ENCODE data around the gene ABCA6.
"Not testable (repeated sequence)": the region's sequence is repeated elsewhere in the genome, so short reads cannot be mapped to it uniquely, and the experiment has no call there.

The ABCA6 gene, protein sequence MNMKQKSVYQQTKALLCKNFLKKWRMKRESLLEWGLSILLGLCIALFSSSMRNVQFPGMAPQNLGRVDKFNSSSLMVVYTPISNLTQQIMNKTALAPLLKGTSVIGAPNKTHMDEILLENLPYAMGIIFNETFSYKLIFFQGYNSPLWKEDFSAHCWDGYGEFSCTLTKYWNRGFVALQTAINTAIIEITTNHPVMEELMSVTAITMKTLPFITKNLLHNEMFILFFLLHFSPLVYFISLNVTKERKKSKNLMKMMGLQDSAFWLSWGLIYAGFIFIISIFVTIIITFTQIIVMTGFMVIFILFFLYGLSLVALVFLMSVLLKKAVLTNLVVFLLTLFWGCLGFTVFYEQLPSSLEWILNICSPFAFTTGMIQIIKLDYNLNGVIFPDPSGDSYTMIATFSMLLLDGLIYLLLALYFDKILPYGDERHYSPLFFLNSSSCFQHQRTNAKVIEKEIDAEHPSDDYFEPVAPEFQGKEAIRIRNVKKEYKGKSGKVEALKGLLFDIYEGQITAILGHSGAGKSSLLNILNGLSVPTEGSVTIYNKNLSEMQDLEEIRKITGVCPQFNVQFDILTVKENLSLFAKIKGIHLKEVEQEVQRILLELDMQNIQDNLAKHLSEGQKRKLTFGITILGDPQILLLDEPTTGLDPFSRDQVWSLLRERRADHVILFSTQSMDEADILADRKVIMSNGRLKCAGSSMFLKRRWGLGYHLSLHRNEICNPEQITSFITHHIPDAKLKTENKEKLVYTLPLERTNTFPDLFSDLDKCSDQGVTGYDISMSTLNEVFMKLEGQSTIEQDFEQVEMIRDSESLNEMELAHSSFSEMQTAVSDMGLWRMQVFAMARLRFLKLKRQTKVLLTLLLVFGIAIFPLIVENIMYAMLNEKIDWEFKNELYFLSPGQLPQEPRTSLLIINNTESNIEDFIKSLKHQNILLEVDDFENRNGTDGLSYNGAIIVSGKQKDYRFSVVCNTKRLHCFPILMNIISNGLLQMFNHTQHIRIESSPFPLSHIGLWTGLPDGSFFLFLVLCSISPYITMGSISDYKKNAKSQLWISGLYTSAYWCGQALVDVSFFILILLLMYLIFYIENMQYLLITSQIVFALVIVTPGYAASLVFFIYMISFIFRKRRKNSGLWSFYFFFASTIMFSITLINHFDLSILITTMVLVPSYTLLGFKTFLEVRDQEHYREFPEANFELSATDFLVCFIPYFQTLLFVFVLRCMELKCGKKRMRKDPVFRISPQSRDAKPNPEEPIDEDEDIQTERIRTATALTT (N-terminal part only)

DNA sequence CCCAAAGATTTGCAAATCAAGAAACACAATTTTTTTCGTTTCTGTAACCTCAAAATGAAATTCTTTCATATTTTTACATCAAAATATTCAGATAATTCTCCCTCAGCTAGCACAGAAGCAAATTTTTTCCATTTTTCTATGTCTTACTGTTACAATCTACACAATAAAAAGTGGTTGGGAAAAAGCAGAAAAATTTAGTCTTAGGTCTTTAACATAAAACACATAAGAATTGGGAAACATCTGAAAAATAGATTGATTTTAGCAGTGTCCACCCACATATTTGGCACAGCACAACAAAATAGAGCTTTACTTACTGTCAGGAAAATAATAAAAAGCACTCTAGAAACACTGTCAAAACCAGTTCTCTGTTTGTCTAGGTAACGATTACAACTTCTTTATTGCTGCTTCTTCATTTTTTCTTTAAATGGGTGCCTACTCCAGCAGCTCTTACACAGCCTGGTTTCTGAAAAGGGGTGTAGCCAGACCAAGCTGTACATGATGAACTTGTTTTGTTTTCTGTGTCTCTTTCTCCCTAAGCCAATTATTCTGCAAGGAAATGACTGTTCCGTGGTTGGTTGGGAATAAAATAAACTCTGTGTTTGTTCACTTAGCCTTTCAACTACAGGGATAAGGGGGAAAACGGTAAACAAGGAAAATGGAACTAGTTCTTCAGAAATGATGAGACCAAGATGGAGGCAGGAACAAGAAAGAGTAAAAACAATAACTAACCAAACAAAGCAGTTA is at the start of gene ABCA6:
TSS of gene ABCA6 (minus strand) at position 465 of the 744 bp plus-strand sequence. CDS start 1,192 bp downstream, outside the sequence.
- DNase-seq = no peak

DNA sequence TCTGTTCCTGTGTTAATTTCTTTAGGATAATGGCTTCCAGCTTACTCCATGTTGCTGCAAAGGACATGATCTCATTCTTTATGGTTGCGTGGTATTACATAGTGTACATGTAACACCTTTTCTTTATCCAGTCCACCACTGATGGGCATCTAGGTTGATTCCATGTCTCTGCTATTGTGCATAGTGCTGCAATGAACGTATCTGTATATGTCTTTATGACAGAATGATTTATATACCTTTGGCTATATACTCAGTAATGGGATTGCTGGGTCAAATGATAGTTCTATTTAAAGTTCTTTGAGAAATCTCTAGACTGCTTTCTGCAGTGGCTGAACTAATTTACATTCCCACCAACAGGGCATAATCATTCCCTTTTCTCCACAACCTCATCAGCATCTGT is 47.1 kb upstream of the ABCA6 start:
- no peak for DNase-seq

DNA sequence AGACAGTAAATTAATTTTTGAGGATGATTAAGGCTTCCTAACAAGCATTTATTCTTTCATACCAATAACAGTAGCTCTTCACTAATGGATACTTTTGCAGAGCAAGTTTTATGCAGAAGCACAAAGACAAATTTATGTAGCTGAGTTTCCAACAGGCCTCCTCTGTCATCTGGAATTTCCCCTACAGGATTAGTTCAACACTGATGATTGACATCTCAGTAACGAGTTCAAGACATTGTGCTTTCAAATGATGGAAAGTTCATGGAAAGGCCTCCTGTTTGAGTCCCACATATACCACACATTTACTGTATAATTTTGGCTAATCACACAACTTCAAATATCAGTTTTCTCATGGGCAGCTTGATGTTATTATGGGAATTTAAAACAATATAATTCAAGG is 46.4 kb upstream of the ABCA6 start:
- no peak for DNase-seq

DNA sequence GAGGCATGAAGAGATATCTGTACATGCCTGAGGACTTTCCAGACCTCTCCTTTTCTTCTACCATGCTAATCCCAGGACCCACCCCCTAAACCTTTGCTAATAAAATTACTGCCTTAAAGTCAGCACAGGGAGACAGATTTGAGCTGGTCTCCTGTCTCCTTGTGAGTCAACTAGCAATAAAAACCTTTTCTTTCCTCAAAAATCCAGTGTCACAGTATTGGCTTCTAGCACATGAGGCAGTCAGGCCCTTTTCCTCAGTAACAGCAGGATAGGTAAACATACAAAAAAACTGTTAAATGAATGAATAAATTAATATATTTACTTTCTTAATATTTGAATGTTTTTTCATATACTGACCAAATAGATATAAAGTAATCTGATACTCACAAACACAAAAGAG is 45.6 kb upstream of the ABCA6 start:
- DNase-seq = no peak

DNA sequence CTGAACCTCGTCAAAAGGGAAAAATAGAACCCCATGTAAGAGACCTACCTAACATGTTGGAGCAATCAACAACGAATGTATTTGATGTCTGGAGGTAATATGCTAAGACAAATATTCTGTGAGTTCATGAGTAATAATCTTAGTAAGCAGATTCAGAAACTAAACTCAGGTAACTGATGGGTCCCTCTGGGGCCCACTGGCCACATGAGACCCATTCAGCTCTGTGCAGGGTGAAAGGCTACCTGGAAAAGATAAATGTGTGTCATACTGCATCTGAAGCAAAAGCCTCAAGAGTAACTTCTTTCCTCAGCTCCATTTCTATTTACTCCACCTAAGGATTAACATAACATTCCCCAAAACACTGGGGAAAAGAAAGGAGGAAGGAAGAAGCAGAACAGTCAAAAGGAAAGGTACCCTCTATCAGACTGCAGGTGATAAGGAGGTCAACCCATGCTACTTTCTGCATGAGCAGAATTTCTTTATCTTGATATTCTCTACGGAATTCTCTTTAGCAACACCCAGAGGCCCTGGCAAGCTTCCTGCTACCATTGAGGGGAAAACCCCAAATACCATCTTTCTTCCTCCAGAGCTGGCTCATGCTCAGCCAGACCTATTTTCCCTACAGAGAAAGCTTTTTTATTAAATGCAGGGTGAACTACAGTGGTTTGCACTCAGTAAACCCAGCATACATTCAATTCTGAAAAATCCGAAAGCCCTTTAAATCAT is 37.7 kb upstream of the ABCA6 start:
- DNase-seq = no peak

DNA sequence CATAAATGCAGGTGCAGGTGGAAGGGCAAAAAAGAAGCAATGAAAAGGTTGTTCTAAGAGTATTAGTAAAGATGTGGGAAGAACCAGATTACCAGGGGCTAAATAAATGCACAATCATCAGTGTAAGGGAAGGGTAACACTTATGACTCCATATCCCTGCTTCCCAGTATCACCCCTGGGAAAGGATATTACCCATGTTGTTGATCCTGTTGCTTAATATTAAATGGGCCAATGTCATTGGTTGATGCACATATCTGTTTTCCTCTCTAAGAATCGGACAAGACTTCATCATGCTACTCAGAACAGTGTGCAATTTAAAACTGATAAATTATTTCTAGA is 34.7 kb upstream of the ABCA6 start:
- no peak for DNase-seq

DNA sequence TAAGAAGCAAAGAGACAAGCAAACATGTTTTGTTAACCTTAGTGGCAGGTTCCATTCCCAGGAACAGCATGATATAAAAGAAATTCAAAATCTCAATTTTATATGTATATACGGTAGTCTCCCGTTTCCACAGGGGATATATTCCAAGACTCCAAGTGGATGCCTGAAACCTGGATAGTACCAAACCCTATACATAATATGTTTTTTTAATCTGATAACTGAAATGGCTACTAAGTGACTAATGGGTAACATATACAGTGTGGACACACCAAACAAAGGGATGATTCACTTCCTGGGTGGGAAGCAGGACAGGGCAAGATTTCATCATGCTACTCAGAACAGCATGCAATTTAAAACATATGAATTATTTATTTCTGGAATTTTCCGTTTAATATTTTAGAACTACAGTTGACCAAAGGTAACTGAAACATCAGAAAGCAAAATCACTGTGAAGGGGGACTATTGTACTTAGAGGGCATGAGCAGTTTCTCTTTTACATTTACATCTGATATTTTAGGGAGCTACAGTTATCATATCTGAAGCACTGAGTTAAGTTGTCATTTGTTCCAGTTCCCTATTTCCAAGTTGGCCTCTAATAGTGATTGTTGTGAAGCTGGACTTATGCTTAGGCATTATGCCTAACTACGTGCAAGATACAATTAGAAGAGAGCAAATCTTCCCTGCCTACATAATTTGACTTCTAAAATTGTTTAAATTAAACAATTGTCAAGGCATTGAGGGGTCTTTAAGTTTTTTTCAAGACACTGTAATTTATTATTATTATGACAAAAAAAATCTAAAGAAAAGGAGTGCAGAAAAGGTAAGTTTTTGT is 34.1 kb upstream of the ABCA6 start:
- DNase-seq = no peak

DNA sequence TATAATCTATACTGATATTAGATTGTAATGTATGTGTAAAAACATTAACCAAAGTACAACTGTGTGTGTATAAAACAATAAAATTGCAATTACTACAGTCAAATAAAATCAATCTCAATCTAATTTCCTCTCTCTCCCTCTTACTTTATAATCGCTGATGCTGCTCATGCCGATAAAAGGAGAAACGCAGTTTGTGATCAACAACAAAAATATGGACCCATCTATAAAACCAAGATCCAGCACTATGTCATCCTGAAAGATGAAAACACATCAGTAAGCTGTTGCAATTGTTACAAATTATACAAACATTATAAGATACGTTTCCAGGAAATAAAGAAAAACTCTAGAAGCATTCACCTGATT is 33.5 kb upstream of the ABCA6 start:
- no peak for DNase-seq

DNA sequence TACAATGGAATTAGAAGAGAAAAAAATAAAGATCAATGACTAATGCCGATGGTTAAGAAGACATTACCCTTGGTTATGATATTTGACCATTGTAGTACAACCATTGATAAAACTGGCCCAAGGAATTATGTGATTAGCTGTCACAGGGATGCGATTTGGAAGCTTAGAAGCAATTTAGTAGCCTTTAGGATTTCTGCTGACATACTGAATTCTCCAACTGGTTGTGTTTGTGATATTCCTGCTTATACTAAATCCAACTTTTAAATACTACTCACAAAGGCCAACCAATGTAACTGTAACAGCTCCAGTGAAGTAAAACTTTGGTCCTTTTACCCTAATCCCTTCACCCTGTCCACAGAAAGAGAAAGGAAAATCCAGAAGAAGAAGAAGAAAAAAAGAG is 31.4 kb upstream of the ABCA6 start:
- DNase-seq = no peak

DNA sequence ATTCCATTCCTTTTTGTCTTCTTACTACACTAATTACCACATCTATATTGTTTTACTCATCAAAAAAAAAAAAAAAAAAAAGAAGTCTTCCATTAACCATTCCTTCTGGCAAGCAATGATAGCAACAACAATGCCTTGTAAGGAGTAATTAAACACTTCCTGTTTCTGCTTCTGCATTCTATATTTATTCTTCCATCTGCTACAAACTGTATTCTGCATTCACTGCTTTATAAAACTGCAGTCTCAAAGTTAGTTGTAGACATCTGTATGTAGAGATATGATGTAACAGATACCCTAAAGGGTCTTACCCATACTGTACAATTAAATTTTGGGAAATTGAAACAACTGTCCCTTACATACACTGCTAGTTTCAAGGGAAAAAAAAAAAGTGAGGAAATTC is 28.7 kb upstream of the ABCA6 start:
- DNase-seq = no peak

DNA sequence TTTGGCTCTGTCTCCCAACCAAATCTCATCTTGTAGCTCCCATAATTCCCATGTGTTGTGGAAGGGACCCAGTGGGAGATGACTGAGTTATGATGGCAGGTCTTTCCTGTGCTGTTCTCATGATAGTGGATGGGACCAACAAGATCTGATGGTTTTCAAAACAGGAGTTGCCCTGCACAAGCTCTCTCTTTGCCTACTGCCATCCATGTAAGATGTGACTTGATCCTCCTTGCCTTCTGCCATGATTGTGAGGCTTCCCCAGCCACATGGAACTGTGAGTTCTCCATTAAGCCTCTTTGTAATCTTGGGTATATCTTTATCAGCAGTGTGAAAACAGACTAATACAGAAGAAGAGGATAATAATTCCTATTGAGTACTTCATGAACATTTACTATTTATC is 26.9 kb upstream of the ABCA6 start:
- DNase-seq = not testable (repeated sequence)

DNA sequence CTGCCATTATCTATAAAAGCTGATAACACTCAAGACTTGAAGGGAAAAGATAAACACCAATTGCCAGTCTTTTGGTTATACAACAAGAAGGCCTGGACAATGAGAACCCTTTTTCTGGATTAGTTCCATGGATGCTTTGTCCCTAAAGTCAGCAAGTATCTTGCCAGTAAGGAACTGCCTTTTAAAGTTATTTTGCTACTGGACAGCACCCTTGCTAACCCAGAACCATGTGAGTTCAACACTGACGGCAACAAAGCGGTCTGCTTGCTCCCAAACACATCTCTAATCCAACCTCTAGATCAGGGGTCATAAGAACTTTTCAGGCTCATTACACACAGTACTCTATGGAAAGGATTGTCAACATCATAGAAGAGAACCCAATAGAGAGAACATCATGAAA is 25.3 kb upstream of the ABCA6 start:
- no peak for DNase-seq

DNA sequence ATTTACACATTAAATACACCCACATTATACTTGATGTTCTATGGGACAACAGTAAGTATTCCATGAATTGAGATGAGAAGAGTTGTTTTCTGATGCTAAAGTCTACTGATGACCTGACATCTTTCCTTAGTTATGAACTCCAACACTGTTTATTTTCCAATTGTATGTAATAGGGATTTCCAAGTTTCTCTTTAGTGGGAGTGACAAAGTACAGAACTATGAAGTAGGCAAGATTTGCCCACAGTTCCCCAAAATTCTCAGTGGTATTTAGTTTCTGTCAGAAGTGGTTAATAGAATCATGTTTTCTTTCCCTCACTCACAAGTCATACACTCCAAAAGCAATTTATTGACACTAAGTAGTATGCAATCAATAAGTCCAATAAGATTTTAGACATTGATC is 22.5 kb upstream of the ABCA6 start:
- no peak for DNase-seq

DNA sequence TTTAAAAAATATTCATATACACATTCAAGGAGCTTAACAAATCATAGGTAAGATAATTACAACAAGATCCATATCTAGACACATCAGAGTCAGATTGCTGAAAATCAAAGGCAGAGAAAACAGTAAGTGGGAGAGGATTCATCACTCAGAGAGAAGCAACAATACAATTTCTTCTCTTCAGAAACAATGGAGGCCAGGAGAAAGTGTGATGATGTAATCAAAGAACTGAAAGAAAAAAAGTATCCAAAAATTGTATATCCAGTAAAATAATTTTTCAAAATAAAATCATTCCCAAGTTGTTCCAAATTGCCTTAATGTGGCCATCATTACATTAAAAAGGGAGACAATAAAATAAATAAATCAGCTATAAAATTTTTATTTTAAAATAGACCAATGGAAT is 17.7 kb upstream of the ABCA6 start:
- DNase-seq = no peak

DNA sequence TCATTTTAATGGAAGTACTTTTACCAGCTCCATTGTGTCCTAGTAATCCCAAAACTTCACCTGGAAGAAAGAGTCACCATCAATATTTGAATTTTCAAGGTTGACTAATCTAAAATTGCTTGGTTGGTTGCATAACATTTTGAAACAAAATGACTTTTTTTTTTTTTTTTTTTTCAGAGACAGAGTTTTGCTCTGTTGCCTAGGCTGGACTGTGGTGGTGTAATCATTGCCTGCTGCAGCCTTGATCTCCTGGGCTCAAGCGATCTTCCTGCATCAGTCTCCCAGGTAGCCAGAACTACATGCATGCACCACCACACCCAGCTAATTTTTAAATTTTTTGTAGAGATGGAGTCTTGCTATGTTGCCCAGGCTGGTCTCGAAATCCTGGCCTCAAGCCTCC is 12.6 kb upstream of the ABCA6 start:
- no peak for DNase-seq

DNA sequence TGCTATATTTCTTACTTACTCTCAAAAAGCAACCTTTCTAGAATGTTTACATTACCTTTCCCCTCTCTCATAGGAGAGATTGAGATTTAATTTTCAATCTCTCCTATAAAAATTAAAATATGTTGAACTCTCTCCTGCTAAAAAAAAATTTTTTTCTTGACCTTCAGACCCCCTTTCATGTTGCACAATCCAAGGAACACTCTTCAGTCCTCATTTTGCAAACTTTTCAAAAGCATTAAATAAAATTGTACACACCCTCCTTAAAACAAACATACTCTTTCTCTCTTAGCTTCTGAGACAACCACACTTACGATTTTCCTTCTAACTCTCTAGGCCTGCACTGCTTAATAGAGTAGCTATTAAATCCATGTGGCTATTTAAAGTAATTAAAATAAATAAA is 8.6 kb upstream of the ABCA6 start:
- no peak for DNase-seq

DNA sequence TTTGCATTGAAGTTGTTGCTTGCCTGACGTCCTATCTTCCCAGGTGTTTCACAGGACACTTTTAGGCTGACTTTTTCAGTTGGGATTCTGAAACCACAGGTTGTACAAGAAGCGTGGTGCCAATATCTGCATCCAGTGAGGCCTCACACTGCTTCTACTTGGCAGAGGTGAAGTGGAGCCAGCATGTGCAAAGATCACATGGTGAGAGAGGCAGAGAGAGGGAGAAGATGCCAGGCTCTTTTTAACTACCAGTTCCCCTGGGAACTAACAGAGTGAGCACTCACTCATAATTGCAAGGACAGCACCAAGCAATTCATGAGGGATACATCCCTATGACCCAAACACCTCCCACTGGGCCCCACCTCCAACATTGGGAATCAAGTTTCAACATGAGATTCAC is 5.8 kb upstream of the ABCA6 start:
- no peak for DNase-seq

DNA sequence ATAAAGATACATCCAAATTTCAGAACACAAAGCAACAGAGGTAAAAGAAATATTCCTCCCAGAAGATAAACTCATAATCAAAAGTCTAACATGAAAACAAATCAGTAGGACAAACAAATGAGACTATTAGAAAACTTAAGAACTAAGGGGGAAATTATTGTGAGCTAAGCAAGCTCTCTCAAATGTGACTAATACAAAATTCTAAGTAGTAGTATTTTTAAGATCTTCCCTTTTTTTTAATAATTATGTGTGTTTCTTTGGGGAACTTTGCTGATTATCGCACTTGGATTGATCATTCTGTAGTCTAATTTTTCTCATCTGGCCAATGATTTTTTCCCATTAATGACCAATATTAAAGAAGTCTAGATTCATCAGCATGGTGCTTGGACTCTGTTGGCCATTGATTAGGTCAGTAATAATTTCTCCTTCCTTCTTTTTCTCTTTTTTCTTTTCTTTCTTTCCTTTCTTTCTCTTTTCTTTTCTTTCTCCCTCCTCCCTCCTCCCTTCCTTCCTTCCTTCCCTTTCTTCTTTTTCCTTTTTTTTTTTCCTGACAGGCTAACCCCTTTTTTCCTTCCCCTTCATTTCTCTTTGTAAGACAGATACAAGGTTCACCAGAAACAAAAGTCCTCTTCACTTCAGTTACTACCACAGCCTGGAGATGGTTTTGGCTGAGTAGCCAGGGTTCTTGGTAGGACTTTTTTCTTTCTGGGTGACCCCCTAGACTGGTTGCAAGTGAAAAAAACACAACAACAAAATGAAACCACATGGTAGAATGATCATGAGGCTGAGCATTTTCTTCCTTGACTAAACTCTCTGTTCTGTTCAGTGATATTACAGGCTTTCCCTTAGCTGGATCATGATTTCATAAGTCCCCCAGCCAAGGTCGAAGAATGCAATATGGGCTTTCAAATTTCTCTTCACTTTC is 2.9 kb upstream of the ABCA6 start:
- DNase-seq = no peak

DNA sequence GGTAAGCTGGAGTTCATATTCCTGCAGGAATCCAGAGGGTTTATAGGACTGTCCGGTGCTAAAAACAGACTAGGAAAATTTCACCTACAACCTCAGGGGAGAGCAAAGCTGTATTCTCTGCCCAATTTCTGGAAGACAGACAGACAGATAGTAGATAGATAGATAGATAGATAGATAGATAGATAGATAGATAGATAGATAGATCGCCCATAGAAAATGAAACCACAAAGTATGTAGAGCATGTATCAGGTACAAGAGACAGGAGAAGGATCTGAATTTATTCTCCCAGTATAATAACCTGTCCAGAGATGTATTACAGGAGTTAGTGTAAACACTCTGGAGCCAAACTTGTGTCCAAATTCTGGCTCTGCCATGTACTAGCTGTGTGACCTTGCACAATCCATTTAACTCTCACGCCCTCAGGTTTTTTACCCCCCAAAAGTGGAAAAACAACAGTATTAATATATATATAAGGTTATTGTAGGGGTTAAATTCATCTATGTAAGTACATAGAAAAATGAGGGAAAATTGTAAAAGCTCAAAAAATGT is 2.1 kb upstream of the ABCA6 start:
- no peak for DNase-seq

DNA sequence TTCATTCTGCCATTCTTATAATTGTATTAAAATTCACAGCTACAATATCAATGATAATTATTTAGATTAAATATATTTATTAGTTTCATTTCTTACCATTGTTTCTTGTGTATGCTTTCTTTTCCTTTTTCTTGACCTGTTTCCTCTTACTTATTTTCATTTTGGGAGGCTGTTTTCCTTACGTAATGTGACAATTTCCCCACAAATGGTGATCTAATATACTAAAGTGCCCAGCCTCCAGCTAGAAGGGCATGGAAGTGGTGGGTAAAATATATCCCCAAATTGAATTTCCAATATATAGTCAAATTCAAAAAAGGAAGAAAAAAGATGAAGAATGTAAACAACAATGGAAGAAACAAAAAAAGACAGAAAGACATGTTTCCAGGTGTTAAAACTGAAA is 1.5 kb upstream of the ABCA6 start:
- DNase-seq = no peak

Data from RPMI8226 (cell line).